KMS-11 (cell line): ENCODE results near the gene NUP58.

Experiments
- H2AFZ ChIP-seq: fragments of 200-600 bp; sonication (generic); 2 replicates; pipeline ENCODE4 v1.6.1; 2016; ENCODE audit warnings: antibody characterized with exemption, mixed run types, low read depth
- H3K27ac ChIP-seq: fragments of 200-600 bp; sonication (generic); 2 replicates; pipeline ENCODE4 v1.6.1; 2016; ENCODE audit warnings: mild to moderate bottlenecking, mixed run types
- H3K27me3 ChIP-seq: fragments of 200-600 bp; sonication (generic); 2 replicates; pipeline ENCODE4 v1.6.1; 2017; ENCODE audit warnings: mild to moderate bottlenecking, low read depth, mixed run types, moderate library complexity; ENCODE audit not compliant: insufficient read depth
- H3K36me3 ChIP-seq: fragments of 200-600 bp; sonication (generic); 2 replicates; pipeline ENCODE4 v1.6.1; 2017; ENCODE audit warnings: mild to moderate bottlenecking, mixed run types; ENCODE audit not compliant: insufficient read depth
- H3K4me1 ChIP-seq: fragments of 200-600 bp; sonication (generic); 2 replicates; pipeline ENCODE4 v1.6.1; 2016; ENCODE audit warnings: mild to moderate bottlenecking, low read depth, mixed run types; ENCODE audit not compliant: poor library complexity, severe bottlenecking
- H3K4me2 ChIP-seq: fragments of 200-600 bp; sonication (generic); 2 replicates; pipeline ENCODE4 v1.7.0; 2016; ENCODE audit warnings: mild to moderate bottlenecking, mixed run types
- H3K4me3 ChIP-seq: fragments of 200-600 bp; sonication (generic); IDR thresholded peaks from 2 replicates; pipeline ENCODE4 v1.6.1; 2017; ENCODE audit warnings: low read depth, low read length, mixed read lengths; ENCODE audit not compliant: insufficient read depth
- H3K79me2 ChIP-seq: fragments of 200-600 bp; sonication (generic); 2 replicates; pipeline ENCODE4 v1.6.1; 2016; ENCODE audit warnings: low read depth, mixed run types; ENCODE audit not compliant: insufficient read depth
- H3K9ac ChIP-seq: fragments of 200-600 bp; sonication (generic); 2 replicates; pipeline ENCODE4 v1.6.1; 2016; ENCODE audit warnings: mild to moderate bottlenecking, mixed run types
- H4K20me1 ChIP-seq: fragments of 200-600 bp; sonication (generic); 2 replicates; pipeline ENCODE4 v1.6.1; 2016; ENCODE audit warnings: mild to moderate bottlenecking, mixed run types; ENCODE audit not compliant: insufficient read depth
- TF ChIP-seq, protein P1 (sequence below): fragments of 200-600 bp; sonication (generic); conservative IDR thresholded peaks from 2 replicates; pipeline ENCODE4 v1.6.1; 2017; ENCODE audit warnings: low read depth, mild to moderate bottlenecking, antibody characterized with exemption, low read length, moderate library complexity, mixed read lengths

NUP58 gene

DNA sequence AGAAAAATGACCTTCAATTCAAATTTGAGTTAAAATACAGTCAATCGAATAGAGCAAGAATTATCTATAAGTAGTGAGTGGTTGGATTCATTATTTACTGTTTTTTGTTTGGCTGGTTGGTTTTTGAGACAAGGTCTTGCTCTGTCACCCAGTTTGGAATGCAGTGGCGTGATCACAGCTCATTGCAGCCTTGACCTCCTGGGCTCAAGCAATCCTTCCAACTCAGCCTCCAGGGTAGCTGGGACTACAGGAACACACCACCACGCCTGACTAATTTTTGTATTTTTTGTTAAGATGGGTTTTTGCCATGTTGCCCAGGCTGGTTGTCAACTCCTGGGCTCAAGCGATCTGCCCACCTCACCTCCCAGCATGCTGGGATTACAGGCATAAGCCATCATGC lies 39.2 kb upstream of the NUP58 start:
- TF ChIP-seq, protein P1, sequence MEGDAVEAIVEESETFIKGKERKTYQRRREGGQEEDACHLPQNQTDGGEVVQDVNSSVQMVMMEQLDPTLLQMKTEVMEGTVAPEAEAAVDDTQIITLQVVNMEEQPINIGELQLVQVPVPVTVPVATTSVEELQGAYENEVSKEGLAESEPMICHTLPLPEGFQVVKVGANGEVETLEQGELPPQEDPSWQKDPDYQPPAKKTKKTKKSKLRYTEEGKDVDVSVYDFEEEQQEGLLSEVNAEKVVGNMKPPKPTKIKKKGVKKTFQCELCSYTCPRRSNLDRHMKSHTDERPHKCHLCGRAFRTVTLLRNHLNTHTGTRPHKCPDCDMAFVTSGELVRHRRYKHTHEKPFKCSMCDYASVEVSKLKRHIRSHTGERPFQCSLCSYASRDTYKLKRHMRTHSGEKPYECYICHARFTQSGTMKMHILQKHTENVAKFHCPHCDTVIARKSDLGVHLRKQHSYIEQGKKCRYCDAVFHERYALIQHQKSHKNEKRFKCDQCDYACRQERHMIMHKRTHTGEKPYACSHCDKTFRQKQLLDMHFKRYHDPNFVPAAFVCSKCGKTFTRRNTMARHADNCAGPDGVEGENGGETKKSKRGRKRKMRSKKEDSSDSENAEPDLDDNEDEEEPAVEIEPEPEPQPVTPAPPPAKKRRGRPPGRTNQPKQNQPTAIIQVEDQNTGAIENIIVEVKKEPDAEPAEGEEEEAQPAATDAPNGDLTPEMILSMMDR: no peak
- H2AFZ ChIP-seq: no peak overlapping the region
- no peak overlapping the region for H3K4me3 ChIP-seq
- H3K4me1 ChIP-seq: no peaks in the 10 kb centered on the region
- no peaks in the 10 kb centered on the region for H3K27me3 ChIP-seq
- no peaks in the 10 kb centered on the region for H4K20me1 ChIP-seq
- H3K27ac ChIP-seq: no peak overlapping the region
- no peaks in the 10 kb centered on the region for H3K36me3 ChIP-seq
- no peak overlapping the region for H3K9ac ChIP-seq
- no peaks in the 10 kb centered on the region for H3K79me2 ChIP-seq
- no peak overlapping the region for H3K4me2 ChIP-seq

DNA sequence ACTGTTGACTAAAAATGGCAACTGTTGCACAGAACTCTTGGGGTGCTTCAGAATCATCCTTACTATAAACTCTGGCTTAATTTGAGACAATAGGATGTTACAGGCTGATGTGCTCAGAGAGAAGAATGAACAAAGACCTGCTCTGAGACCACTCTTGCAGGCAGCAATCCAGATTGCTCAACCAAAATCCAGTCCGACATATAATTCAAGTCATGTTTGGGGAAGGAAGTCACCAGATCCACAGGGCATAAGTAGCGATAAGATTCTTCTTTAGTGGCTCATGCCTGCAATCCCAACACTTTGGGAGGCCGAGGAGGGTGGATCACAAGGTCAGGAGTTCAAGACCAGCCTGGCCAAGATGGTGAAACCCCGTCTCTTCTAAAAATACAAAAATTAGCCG lies 34.7 kb upstream of the NUP58 start:
- TF ChIP-seq, protein P1: no peak
- no peaks in the 10 kb centered on the region for H3K79me2 ChIP-seq
- no peak overlapping the region for H3K4me3 ChIP-seq
- H3K4me1 ChIP-seq: no peaks in the 10 kb centered on the region
- H3K4me2 ChIP-seq: no peak overlapping the region
- no peak overlapping the region for H3K27ac ChIP-seq
- no peak overlapping the region for H3K9ac ChIP-seq
- H3K36me3 ChIP-seq: no peaks in the 10 kb centered on the region
- H2AFZ ChIP-seq: no peak overlapping the region
- no peaks in the 10 kb centered on the region for H4K20me1 ChIP-seq
- H3K27me3 ChIP-seq: no peaks in the 10 kb centered on the region

DNA sequence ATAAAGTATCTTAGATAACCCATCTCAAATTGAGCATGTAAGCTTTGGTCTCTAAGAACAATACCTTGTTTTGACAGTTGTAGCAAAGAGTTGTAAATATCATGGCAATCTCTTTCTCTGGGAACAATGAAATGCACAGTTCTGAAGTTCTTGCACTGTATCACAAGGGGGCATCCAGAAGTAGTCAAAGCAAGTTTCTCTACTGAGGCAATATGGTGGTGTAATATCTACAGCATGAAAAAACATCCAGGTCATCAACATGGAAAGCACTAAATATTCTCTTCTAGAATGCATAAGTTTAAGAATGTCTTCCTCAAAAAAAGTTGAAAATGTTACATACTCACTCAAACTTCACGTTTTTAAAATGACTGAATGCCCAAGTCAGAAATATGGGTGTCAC lies 33.7 kb upstream of the NUP58 start:
- H3K36me3 ChIP-seq: no peaks in the 10 kb centered on the region
- H3K9ac ChIP-seq: no peak overlapping the region
- TF ChIP-seq, protein P1: 0 out of 2 replicates have a peak, but pooled peaks have one; percentile 27
- no peaks in the 10 kb centered on the region for H3K27me3 ChIP-seq
- H2AFZ ChIP-seq: no peak overlapping the region
- H3K79me2 ChIP-seq: no peaks in the 10 kb centered on the region
- H3K4me2 ChIP-seq: no peak overlapping the region
- H4K20me1 ChIP-seq: no peaks in the 10 kb centered on the region
- no peak overlapping the region for H3K4me3 ChIP-seq
- H3K4me1 ChIP-seq: no peaks in the 10 kb centered on the region
- H3K27ac ChIP-seq: no peak overlapping the region

DNA sequence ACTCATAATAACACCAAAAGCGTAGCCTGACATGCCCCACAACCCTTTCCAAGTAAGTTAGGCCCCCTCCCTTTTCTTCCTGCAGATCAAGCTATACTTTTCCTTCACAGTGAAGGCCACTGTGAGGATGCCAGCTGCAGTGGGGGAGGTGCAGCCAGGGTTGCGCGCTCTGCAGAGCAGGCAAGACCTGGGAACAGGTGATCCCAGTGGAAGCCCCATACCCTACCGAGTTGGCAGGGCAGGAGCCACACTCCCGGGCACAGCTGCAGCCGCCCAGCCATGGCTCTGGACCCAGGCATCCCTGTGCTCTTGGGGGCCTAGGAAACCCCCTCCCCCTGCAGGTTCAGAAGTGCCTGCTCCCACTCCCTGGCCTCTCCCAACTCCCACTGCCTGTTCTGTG lies 32.9 kb upstream of the NUP58 start:
- Histone ChIP-seq H3K27ac (no peak overlapping the region), H3K36me3 (no peaks in the 10 kb centered on the region), H3K79me2 (no peaks in the 10 kb centered on the region)

More for the DNA sequence above, 32.9 kb upstream of the NUP58 start:
- H3K27me3 ChIP-seq: no peaks in the 10 kb centered on the region
- H3K4me1 ChIP-seq: no peaks in the 10 kb centered on the region
- TF ChIP-seq, protein P1: no peak
- no peak overlapping the region for H2AFZ ChIP-seq
- H3K4me3 ChIP-seq: no peak overlapping the region
- no peak overlapping the region for H3K9ac ChIP-seq
- H3K4me2 ChIP-seq: no peak overlapping the region
- H4K20me1 ChIP-seq: no peaks in the 10 kb centered on the region
